NCI-H510A treated with DMSO at 0.1 percent for 48 hours (cell line): ENCODE measurements around the gene OSBP.
A peak's percentile ranks its signal among the peaks of the same experiment; 100 is the strongest.

Experiments
- DNase-seq: peaks from one replicate; lab custom pipeline; 2025; lab: John Stamatoyannopoulos, UW

The OSBP gene

DNA sequence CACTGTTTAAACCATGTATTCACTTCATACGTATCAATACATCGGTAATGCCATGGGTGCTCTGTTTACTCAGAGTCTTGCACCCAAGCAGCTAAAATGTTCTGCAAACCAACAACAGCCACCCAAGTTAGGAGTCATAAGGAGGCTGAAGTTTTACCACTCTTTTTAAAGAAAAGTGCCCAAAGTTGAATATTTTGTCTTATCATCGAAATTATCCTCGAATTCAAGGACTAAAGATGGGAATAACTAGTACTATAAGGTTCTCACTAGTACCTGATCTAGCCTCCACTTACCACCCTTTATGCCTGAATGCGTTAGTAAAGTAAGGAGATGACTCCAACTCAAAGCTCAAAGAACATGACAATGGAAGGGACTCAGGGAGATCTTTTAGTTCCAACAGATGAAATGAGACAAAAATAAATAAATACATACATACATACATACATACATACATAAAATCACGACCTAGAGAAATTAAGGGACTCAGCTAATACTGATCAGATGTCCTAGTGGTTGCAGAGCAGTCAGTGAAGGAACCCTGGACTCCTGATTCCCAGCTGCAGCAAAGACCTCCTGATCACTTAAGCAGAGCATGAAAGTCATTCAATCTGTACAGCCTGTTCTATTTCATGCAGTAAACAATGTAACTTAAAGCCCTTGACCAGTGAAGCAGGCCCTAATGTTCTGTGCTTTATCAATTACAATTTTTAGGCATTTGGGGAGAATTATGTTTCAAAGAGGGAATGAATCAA, 7.7 kb downstream of the OSBP start:
- DNase-seq: no peak

GRCh38 chr11:59602432-59602831, 13.1 kb downstream of the OSBP start:
- DNase-seq: no peak

- DNase-seq: no peak
Observed at GRCh38 chr11:59601788-59602187, 13.8 kb downstream of the OSBP start.

DNA sequence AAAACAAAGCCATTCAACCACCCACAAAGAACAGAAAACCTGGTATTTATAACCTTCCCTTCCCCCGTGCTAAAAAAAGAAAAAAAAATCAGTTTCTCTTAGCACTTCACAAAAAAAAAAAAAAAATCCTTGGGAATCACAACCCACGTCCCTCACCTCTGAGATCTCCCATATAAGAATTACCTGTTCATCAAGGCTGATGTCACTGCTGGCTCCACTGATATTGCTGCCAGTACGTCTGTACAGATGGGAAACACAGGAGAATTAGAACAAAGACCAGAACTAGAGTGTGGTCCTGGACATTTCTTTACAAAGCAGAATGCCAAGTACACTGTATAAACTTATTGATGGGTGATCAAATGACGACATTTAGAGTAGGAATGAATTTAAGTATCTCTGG, 14.9 kb downstream of the OSBP start:
- no peak for DNase-seq

DNA sequence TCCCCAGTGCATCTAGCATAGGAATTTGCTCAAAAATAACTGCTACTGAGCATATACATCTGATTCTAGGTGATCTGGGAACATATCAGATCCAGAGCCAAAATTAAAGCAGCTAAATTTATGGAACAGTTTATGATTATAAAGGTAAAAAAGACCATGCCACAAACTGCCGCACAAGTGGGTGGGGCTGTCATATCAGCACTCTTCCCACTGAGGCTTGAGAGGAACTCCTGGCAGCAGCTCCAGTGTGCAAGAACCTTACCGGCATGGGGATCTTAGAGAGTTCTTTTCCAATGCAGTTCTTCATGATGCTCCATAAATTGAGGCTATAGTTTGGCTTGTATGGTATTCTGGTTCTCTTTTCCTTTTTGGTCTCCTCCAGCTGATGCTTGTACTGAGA, 15.3 kb downstream of the OSBP start:
- DNase-seq: no peak

DNA sequence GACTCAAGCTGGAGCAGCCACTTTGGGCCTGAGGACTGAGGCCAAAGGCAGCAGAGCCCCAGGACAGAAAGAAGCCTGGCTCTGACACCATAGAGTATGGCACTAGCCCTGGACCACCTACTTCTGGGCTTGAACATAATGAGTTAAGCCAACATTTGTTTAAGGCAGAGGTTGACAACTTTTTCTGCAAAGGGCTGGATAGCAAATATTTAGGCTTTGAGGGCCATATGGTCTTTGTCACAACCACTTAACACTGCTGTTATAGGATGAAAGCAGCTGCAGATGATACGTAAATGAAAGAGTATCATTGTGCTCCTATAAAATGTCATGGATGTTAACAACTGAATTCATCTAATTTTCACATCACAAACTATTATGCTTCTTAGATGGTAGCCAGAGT, 16.6 kb downstream of the OSBP start:
- DNase-seq: no peak

DNA sequence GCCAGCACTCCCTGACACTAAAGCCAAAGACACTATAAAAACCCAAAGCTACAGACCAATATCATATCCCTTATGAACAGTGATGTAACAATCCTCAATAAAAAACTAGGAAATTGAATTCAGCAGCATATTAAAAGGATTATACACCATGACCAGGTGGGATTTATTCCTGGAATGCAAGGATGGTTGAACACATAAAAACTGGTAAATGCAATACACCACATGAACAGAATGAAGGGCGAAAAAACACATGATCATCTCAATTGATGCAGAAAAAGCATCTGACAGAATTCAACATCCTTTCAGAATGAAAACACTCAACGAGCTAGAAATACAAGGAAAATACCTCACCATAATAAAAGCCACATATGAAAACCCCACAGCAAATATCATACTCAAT, 31.3 kb downstream of the OSBP start:
- DNase-seq: no peak

DNA sequence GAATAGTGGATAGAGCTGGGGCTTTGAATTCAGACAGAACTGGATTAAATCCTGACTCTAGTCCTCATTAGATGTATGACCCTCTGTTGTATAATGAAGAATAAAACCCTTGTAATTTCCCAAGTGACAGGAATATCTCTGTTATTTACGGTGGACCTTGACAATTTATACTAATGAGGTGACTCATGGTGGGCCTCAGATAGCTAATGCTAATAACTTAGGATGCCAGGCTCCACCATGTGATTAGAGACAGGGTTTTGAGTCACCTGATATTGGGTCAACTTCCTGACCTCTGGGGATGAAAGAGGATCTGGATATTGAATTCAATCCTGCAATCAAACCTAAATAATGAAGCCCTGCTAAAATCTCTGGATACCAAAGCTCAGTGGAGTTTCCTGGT, 33.6 kb downstream of the OSBP start:
- DNase-seq: no peak

- no peak for DNase-seq
Observed at GRCh38 chr11:59578369-59578768, 37.2 kb downstream of the OSBP start.

GRCh38 chr11:59575505-59575904, 40.1 kb downstream of the OSBP start:
- no peak for DNase-seq

DNA sequence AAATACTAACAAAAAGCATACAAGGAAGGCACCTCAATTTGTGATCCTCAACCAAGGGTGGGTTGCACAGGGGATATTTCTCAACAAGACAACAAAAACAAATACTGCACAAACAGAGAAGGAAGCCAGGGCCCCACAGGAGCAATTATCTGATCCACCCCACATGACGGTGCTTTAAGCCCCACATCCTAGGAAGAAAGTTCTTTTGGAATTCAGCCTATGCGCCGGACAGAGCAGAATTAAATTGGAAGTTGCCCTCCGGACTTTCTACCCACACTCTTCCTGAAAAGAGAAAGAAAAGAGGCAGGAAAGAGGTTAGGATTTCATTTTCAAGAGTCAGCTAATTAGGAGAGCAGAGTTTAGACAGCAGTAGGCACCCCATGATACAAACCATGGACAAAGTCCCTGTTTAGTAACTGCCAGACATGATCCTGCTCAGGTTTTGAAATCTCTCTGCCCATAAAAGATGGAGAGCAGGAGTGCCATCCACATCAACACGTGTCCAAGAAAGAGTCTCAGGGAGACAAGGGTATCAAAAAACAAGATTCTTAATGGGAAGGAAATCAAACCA, 40.6 kb downstream of the OSBP start:
- no peak for DNase-seq

DNA sequence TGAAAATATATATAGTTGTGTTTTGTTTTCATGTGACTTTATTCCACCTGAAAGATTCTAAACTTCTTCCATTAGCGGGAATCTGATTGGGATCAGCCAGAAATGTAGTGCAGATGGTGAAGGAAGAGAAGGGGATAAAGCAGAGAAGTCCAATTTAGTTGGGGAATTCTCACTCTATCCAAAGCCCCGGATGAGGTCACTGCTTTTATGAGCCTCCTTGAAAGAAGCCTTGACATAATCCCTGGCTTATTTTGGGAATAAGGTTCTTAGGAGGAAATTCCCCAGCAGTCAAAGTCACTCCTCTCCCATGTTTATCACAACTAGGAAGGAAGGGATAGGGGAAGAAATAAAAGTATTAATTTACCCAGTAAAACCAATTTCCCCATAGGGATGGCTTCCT, 41.1 kb downstream of the OSBP start:
- no peak for DNase-seq

DNA sequence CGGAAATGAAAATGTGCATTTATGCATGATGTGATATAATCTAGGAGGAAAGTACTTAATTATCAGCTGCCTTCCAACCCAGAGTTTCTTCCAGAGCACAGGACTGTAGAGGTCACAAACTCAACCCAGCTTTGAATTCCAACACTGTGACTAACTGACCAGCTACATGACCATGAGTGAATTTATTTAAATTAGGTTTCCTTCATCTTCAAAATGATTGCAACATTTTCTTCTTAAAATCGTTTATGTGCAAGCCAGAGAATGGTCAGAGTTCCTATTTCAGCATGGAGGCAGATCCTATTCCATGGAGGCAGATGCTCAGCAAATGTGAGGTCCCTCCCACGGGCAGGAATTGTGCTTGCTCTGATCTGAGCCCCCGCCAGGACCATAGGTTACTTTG, 42.4 kb downstream of the OSBP start:
- no peak for DNase-seq

DNA sequence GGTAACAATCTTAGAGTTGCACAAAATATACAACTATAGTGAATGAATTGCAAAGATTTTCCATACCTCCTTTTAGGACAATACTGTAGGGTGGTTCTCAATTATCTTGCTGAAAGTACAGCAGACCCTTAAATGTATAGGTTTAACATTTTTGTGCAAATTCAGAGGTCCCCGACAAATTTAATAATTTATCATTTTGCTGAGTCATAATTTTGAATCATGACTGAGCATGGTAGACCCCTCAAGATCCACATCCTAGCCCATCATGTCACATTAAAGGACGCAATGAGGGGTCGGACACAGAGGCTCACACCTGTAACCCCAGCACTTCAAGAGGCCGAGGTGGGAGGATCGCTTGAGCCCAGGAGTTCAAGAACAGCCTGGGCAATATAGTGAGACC, 43.5 kb downstream of the OSBP start:
- DNase-seq: no peak

GRCh38 chr11:59562292-59562691, 53.3 kb downstream of the OSBP start:
- no peak for DNase-seq

DNA sequence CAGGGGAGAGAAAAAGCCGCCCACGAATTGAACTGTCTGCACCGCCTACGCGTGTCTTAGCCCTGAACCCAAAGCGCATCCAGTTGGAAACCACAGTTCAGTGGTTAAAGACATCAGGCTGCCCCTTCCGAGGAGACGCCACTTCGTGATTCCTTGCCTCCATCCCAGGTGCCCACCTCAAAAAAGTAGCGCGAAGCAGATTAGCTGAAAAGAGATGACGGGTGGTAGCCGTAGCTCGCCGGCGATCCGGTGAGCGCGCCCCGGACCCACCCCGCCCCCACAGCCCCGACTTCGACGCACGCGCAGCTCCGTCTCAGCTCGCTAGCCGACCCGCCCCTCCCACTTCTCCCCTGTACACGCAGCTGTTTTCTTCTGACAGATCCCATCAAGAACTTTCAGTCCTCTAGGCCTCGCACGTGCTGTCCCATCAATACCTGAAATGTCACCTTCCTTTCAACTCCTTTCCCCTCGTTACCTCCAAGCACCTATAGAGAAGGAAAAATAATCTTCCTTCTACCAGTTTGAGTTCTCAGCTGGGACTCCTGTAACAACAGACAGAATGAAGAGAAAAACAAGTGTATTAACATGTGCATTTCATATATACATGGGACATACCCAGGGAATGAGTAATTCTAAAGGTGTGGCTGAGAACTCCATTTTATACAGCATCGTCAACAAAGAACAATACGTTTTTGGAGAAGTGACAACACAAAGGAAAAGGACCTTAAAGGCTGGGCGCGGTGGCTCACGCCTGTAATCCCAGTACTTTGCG, 54.7 kb downstream of the OSBP start:
- peak; percentile 83 for DNase-seq

- peak; percentile 78 for DNase-seq
Observed at GRCh38 chr11:59560290-59560701, 55.3 kb downstream of the OSBP start.

- no peak for DNase-seq
Observed at GRCh38 chr11:59559886-59560285, 55.7 kb downstream of the OSBP start.

GRCh38 chr11:59558270-59558643, 57.3 kb downstream of the OSBP start:
- DNase-seq: no peak

- DNase-seq: peak; percentile 84
Observed at GRCh38 chr11:59556917-59557348, 58.6 kb downstream of the OSBP start.

DNA sequence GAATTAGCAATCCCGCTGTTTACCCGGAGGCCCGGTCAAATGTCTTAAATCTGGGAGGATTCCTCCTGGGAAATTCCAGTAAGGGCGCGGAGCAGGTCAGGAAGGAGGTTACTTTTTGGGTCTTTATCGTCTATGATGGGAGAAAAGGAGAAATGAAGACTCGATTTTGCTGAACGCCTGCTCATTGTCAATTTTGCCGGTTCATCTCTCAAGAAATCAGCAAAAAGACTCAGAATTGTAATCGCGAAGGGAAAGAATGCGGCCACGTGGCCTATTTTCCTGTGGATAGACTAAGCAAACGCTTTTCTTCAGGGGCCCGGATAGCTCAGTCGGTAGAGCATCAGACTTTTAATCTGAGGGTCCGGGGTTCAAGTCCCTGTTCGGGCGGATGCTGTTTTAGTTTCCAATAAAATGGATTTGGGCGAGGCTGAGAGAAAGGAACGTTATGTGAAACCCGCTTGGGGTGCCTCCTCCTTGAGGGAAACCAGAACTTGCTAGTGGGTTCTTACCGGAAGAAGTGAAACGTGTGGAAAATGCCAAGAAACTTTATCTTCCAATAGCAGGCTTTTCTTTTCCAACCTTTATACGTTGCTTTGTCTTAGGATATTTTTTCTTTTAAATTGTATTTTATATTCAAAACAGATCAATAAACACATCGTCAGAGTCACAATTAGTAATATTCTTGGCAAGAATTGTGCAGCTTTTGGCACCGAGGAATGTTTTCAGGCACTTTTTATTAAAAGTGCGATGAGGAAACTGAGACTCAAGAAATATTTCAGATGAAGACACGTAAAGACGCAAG, 59.3 kb downstream of the OSBP start:
- peak; percentile 83 for DNase-seq

- peak; percentile 82 for DNase-seq
Observed at GRCh38 chr11:59555601-59556114, 59.9 kb downstream of the OSBP start.
